Naive thymus-derived CD4-positive, alpha-beta T cell (primary cell): ENCODE results near the gene PVALB. TPM values are rescaled to one million over a fixed set of nuclear protein-coding genes. Genes with fewer than 3 reads are reported as not detected.

Source experiments
- ATAC-seq: fragments of 150-1000 bp; cut with Tn5 transposase; 2 replicates; pipeline ENCODE4 v1.10.0; 2021; ENCODE audit warnings: mild to moderate bottlenecking, moderate library complexity
- CTCF ChIA-PET: fragments of 350-600 bp; sonication (Branson Sonifier 250); formaldehyde crosslinking; loops from one replicate; lab custom pipeline; 2021; ENCODE audit warnings: antibody characterized with exemption; lab: Charles Lee
- POLR2A ChIA-PET: fragments of 350-600 bp; sonication (Branson Sonifier 250); formaldehyde crosslinking; loops from one replicate; lab custom pipeline; 2021; ENCODE audit warnings: antibody characterized with exemption, inconsistent platforms; lab: Charles Lee
- DNase-seq, 9 donors: peaks; one replicate each; pipeline versions ENCODE4 v3.0.0 to v3.0.0-alpha.2; 2020 to 2022; ENCODE audit warnings: mixed read lengths in 1 of 9
- H3K27ac ChIP-seq: one replicate; pipeline ENCODE4 v1.7.0; 2013; ENCODE audit warnings: mild to moderate bottlenecking, low read depth, low read length, moderate library complexity
- H3K27me3 ChIP-seq, 2 donors: one replicate each; pipeline ENCODE4 v1.7.0; 2013; ENCODE audit warnings: low read length in 2 of 2, mild to moderate bottlenecking in 2 of 2, moderate library complexity in 2 of 2; ENCODE audit not compliant: control insufficient read depth in 2 of 2, insufficient read depth in 2 of 2
- H3K36me3 ChIP-seq, 3 experiments: 1 replicate in 2 of 3; 2 replicates in 1 of 3; pipeline ENCODE4 v1.7.0; 2013; ENCODE audit warnings: low read length in 3 of 3, mild to moderate bottlenecking in 3 of 3, moderate library complexity in 1 of 3; ENCODE audit not compliant: insufficient read depth in 3 of 3, control insufficient read depth in 2 of 3
- H3K4me1 ChIP-seq, 2 donors: one replicate each; pipeline ENCODE4 v1.7.0; 2013; ENCODE audit warnings: low read length in 2 of 2, mild to moderate bottlenecking in 2 of 2, moderate library complexity in 1 of 2; ENCODE audit not compliant: control insufficient read depth in 2 of 2, insufficient read depth in 2 of 2
- H3K4me3 ChIP-seq: 2 replicates; pipeline ENCODE4 v1.7.0; 2013; ENCODE audit warnings: mild to moderate bottlenecking, low read length
- H3K9me3 ChIP-seq, 3 experiments: 1 replicate in 2 of 3; 2 replicates in 1 of 3; pipeline ENCODE4 v1.7.0; 2013; ENCODE audit warnings: low read length in 3 of 3; ENCODE audit not compliant: control insufficient read depth in 2 of 3
- H3K27ac Mint-ChIP-seq, 9 donors: one replicate each; pipeline ENCODE4 v1.8.0; 2020 to 2022; ENCODE audit warnings: mixed read lengths in 9 of 9, mild to moderate bottlenecking in 8 of 9, moderate library complexity in 5 of 9, inconsistent platforms in 2 of 9
- H3K27me3 Mint-ChIP-seq, 5 donors: one replicate each; pipeline ENCODE4 v1.8.0; 2021 to 2022; ENCODE audit warnings: mixed read lengths in 5 of 5, mild to moderate bottlenecking in 1 of 5
- H3K36me3 Mint-ChIP-seq, 5 donors: one replicate each; pipeline ENCODE4 v1.8.0; 2020 to 2022; ENCODE audit warnings: mixed read lengths in 5 of 5, mild to moderate bottlenecking in 3 of 5, inconsistent platforms in 1 of 5
- H3K4me1 Mint-ChIP-seq, 7 donors: one replicate each; pipeline ENCODE4 v1.8.0; 2020 to 2022; ENCODE audit warnings: mixed read lengths in 7 of 7, mild to moderate bottlenecking in 3 of 7, inconsistent platforms in 1 of 7
- H3K4me3 Mint-ChIP-seq, 10 donors: one replicate each; pipeline ENCODE4 v1.8.0; 2020 to 2022; ENCODE audit warnings: mild to moderate bottlenecking in 10 of 10, mixed read lengths in 10 of 10, moderate library complexity in 6 of 10, inconsistent platforms in 2 of 10
- H3K9me3 Mint-ChIP-seq, 11 donors: one replicate each; pipeline ENCODE4 v1.8.0; 2020 to 2022; ENCODE audit warnings: mixed read lengths in 11 of 11, mild to moderate bottlenecking in 4 of 11, inconsistent platforms in 1 of 11, moderate library complexity in 1 of 11
- intact Hi-C, 2 donors: fragments of 100-400 bp; cut with micrococcal nuclease; formaldehyde crosslinking; loops; one replicate each; pipeline ENCODE4 v1.15.1; 2023
- polyA plus RNA-seq, 2 donors: library from polyadenylated mRNA; unstranded; fragments of 300-500 nt; fragmentation: Illumina TruSeq; gene quantifications; one replicate each; pipeline ENCODE4 v1.2.3, GENCODE V29; 2021
- total RNA-seq, 6 experiments: library from RNA in 5 of 6; stranded (reverse) in 5 of 6; gene quantifications; 1 replicate in 5 of 6; 2 replicates in 1 of 6; pipeline ENCODE4 v1.2.3 and lab custom pipeline; 2021 to 2026

The PVALB gene
- total and polyA plus RNA-seq, 7 experiments from 2014 or later: not detected

GRCh38 chr22:36765131-36765942 lies 51.5 kb downstream of the PVALB start:
- Mint-ChIP-seq H3K4me1 (peaks cover 0 to 5% (median 3%) of the 10 kb centered on the region in 7 donors), H3K9me3 (no peaks in the 10 kb centered on the region), H3K27me3 (no peaks in the 10 kb centered on the region), H3K27ac (no peak overlapping the region), H3K4me3 (no peak overlapping the region), H3K36me3 (peaks cover 0 to 31% (median 11%) of the 10 kb centered on the region in 5 donors)
- no peak overlapping the region for H3K27ac ChIP-seq
- CTCF ChIA-PET: no interaction called here
- peaks cover 0 to 37% (median 0%) of the 10 kb centered on the region in 3 experiments for H3K36me3 ChIP-seq
- H3K9me3 ChIP-seq: no peaks in the 10 kb centered on the region
- DNase-seq: no peak
- ATAC-seq: no peak
- H3K27me3 ChIP-seq: no peaks in the 10 kb centered on the region
- POLR2A ChIA-PET: interaction anchor here (1.3 kb wide), 1 partner anchor 11 kb away, joined by 4 read pairs; the partner anchor contains the start of gene IFT27
- H3K4me1 ChIP-seq: no peaks in the 10 kb centered on the region
- H3K4me3 ChIP-seq: no peak overlapping the region
- intact Hi-C loops: no loop called here

- DNase-seq: no peak
- Mint-ChIP-seq H3K4me3 (no peak overlapping the region), H3K27me3 (no peaks in the 10 kb centered on the region), H3K36me3 (peaks cover 0 to 26% (median 11%) of the 10 kb centered on the region in 5 donors), H3K9me3 (no peaks in the 10 kb centered on the region), H3K27ac (no peak overlapping the region), H3K4me1 (peaks cover 0 to 2% (median under 1%) of the 10 kb centered on the region in 7 donors)
- H3K4me1 ChIP-seq: no peaks in the 10 kb centered on the region
- peaks cover 0 to 37% (median 0%) of the 10 kb centered on the region in 3 experiments for H3K36me3 ChIP-seq
- ChIA-PET POLR2A (interaction anchor here (1.0 kb wide), 1 partner anchor 14 kb away, joined by 3 read pairs; no protein-coding TSS in a partner anchor), CTCF (no interaction called here)
- no peaks in the 10 kb centered on the region for H3K27me3 ChIP-seq
- H3K4me3 ChIP-seq: no peak overlapping the region
- H3K9me3 ChIP-seq: no peaks in the 10 kb centered on the region
- no peak overlapping the region for H3K27ac ChIP-seq
- intact Hi-C loops: no loop called here
- ATAC-seq: no peak
Observed at GRCh38 chr22:36764641-36765040, 52.2 kb downstream of the PVALB start.

- Histone ChIP-seq H3K4me1 (no peaks in the 10 kb centered on the region), H3K9me3 (no peaks in the 10 kb centered on the region), H3K36me3 (peaks cover 0 to 37% (median 0%) of the 10 kb centered on the region in 3 experiments), H3K27ac (no peak overlapping the region), H3K27me3 (no peaks in the 10 kb centered on the region), H3K4me3 (no peak overlapping the region)
- intact Hi-C loops: no loop called here
- ATAC-seq (no peak), DNase-seq (no peak)
- Mint-ChIP-seq H3K4me1 (peaks cover 0 to 1% (median 0%) of the 10 kb centered on the region in 7 donors), H3K4me3 (no peak overlapping the region), H3K9me3 (no peaks in the 10 kb centered on the region), H3K27ac (no peak overlapping the region), H3K27me3 (no peaks in the 10 kb centered on the region), H3K36me3 (peaks cover 0 to 25% (median 11%) of the 10 kb centered on the region in 5 donors)
- CTCF ChIA-PET: no interaction called here
- POLR2A ChIA-PET: interaction anchor here (1.0 kb wide), 1 partner anchor 14 kb away, joined by 3 read pairs; no protein-coding TSS in a partner anchor
Observed at GRCh38 chr22:36764060-36764459, 52.8 kb downstream of the PVALB start.

GRCh38 chr22:36763576-36763975 lies 53.3 kb downstream of the PVALB start:
- H3K36me3 Mint-ChIP-seq: peaks cover 0 to 20% (median 8%) of the 10 kb centered on the region in 5 donors
- no peak overlapping the region for H3K4me3 ChIP-seq
- ChIA-PET POLR2A (interaction anchor here (1.0 kb wide), 1 partner anchor 15 kb away, joined by 3 read pairs; no protein-coding TSS in a partner anchor), CTCF (interaction anchor here (0.6 kb wide), 1 partner anchor 1285 kb away, joined by 3 read pairs; no protein-coding TSS in a partner anchor)
- no peaks in the 10 kb centered on the region for H3K9me3 Mint-ChIP-seq
- ATAC-seq (no peak), DNase-seq (no peak)
- H3K4me1 Mint-ChIP-seq: no peaks in the 10 kb centered on the region
- H3K9me3 ChIP-seq: no peaks in the 10 kb centered on the region
- H3K27ac Mint-ChIP-seq: no peak overlapping the region
- H3K36me3 ChIP-seq: peaks cover 0 to 37% (median 0%) of the 10 kb centered on the region in 3 experiments
- no peak overlapping the region for H3K4me3 Mint-ChIP-seq
- no peaks in the 10 kb centered on the region for H3K27me3 ChIP-seq
- intact Hi-C loops: no loop called here
- no peaks in the 10 kb centered on the region for H3K4me1 ChIP-seq
- no peaks in the 10 kb centered on the region for H3K27me3 Mint-ChIP-seq
- H3K27ac ChIP-seq: no peak overlapping the region

GRCh38 chr22:36762687-36763260 lies 54.1 kb downstream of the PVALB start:
- H3K36me3 ChIP-seq: peaks cover 0 to 37% (median 0%) of the 10 kb centered on the region in 3 experiments
- no peak for ATAC-seq
- no peak overlapping the region for H3K4me3 ChIP-seq
- no peak for DNase-seq
- H3K27ac ChIP-seq: no peak overlapping the region
- no peaks in the 10 kb centered on the region for H3K27me3 Mint-ChIP-seq
- H3K4me1 Mint-ChIP-seq: peaks cover 0 to 1% (median 0%) of the 10 kb centered on the region in 7 donors
- POLR2A ChIA-PET: no interaction called here
- CTCF ChIA-PET: interaction anchor here (1.3 kb wide), 1 partner anchor 11 kb away, joined by 3 read pairs; no protein-coding TSS in a partner anchor
- H3K27ac Mint-ChIP-seq: no peak overlapping the region
- H3K27me3 ChIP-seq: no peaks in the 10 kb centered on the region
- H3K9me3 Mint-ChIP-seq: no peaks in the 10 kb centered on the region
- intact Hi-C loops: no loop called here
- peaks cover 0 to 19% (median 7%) of the 10 kb centered on the region in 5 donors for H3K36me3 Mint-ChIP-seq
- H3K4me1 ChIP-seq: no peaks in the 10 kb centered on the region
- no peaks in the 10 kb centered on the region for H3K9me3 ChIP-seq
- H3K4me3 Mint-ChIP-seq: no peak overlapping the region

- ChIA-PET POLR2A (no interaction called here), CTCF (interaction anchor here (1.3 to 2.1 kb wide), 2 partner anchors 12 to 216 kb away, joined by 3 to 5 read pairs; no protein-coding TSS in a partner anchor)
- H3K4me1 ChIP-seq: no peaks in the 10 kb centered on the region
- H3K36me3 ChIP-seq: peaks cover 0 to 29% (median 0%) of the 10 kb centered on the region in 3 experiments
- Mint-ChIP-seq H3K36me3 (peaks cover 0 to 13% (median 7%) of the 10 kb centered on the region in 5 donors), H3K4me1 (peaks cover 0 to 10% (median 8%) of the 10 kb centered on the region in 7 donors), H3K27me3 (no peaks in the 10 kb centered on the region), H3K9me3 (no peaks in the 10 kb centered on the region), H3K27ac (no peak overlapping the region), H3K4me3 (no peak overlapping the region)
- DNase-seq (no peak), ATAC-seq (no peak)
- H3K4me3 ChIP-seq: no peak overlapping the region
- no peaks in the 10 kb centered on the region for H3K9me3 ChIP-seq
- intact Hi-C loops: no loop called here
- H3K27ac ChIP-seq: no peak overlapping the region
- no peaks in the 10 kb centered on the region for H3K27me3 ChIP-seq
Observed at GRCh38 chr22:36761553-36762240, 55.1 kb downstream of the PVALB start.
